ENCODE data around the gene OR52E1.

DNA sequence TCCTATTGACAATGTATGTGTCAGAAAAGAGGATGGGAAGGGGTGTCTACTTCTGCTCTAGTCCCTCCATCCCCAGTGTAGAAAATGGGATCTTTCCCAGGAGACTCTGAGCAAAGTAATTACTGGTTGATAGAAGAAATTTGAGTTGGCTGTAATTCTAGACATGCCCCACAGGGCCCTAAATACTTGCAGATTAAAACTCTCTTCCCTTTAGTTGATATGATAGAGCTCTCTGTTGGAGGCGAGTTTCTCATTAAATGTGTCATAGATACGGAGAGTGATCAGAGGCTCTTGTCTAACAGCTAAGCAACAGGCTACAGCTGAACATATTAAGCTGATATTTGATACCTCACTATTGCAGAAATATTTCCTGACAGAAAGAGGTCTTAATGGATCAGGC is 32.9 kb downstream of the OR52E1 start:
- TF ChIP-seq, protein P1, sequence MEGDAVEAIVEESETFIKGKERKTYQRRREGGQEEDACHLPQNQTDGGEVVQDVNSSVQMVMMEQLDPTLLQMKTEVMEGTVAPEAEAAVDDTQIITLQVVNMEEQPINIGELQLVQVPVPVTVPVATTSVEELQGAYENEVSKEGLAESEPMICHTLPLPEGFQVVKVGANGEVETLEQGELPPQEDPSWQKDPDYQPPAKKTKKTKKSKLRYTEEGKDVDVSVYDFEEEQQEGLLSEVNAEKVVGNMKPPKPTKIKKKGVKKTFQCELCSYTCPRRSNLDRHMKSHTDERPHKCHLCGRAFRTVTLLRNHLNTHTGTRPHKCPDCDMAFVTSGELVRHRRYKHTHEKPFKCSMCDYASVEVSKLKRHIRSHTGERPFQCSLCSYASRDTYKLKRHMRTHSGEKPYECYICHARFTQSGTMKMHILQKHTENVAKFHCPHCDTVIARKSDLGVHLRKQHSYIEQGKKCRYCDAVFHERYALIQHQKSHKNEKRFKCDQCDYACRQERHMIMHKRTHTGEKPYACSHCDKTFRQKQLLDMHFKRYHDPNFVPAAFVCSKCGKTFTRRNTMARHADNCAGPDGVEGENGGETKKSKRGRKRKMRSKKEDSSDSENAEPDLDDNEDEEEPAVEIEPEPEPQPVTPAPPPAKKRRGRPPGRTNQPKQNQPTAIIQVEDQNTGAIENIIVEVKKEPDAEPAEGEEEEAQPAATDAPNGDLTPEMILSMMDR (IDR thresholded peaks at IDR 0.05) = no peak
- TF ChIP-seq POLR2AphosphoS5 (IDR thresholded peaks at IDR 0.05) (no peak), POLR2A (IDR thresholded peaks at IDR 0.05) (no peak)

Data from prostate gland (tissue), 2 donors.